Measurements from ENCODE around the gene AFTPH.
A peak's percentile ranks its signal among the peaks of the same experiment; 100 is the strongest.

AFTPH gene

GRCh38 chr2:64595397-64596176 is 71.5 kb downstream of the AFTPH start:
- no peak for DNase-seq

GRCh38 chr2:64598226-64598625 is 74.1 kb downstream of the AFTPH start:
- DNase-seq = no peak

GRCh38 chr2:64599469-64599868 is 75.3 kb downstream of the AFTPH start:
- no peak for DNase-seq

- no peak for DNase-seq
These were observed 77.1 kb downstream of the AFTPH start for GRCh38 chr2:64601034-64601754.

GRCh38 chr2:64601785-64602391 is 77.8 kb downstream of the AFTPH start:
- no peak for DNase-seq

- no peak for DNase-seq
These were observed 78.3 kb downstream of the AFTPH start for GRCh38 chr2:64602436-64602835.

GRCh38 chr2:64604155-64604554 is 80.0 kb downstream of the AFTPH start:
- no peak for DNase-seq

GRCh38 chr2:64605026-64605471 is 80.9 kb downstream of the AFTPH start:
- no peak for DNase-seq

GRCh38 chr2:64605991-64606478 is 81.9 kb downstream of the AFTPH start:
- no peak for DNase-seq

- DNase-seq = no peak
These were observed 82.6 kb downstream of the AFTPH start for GRCh38 chr2:64606479-64607363.

GRCh38 chr2:64607381-64608304 is 83.5 kb downstream of the AFTPH start:
- no peak for DNase-seq

- no peak for DNase-seq
These were observed 84.7 kb downstream of the AFTPH start for GRCh38 chr2:64608867-64609226.

GRCh38 chr2:64609227-64609941 is 85.3 kb downstream of the AFTPH start:
- DNase-seq = peak; percentile 17

- DNase-seq = no peak
These were observed 85.8 kb downstream of the AFTPH start for GRCh38 chr2:64609942-64610281.

- DNase-seq = no peak
These were observed 86.3 kb downstream of the AFTPH start for GRCh38 chr2:64610316-64610855.

- no peak for DNase-seq
These were observed 88.6 kb downstream of the AFTPH start for GRCh38 chr2:64612575-64613195.

- DNase-seq = no peak
These were observed 89.1 kb downstream of the AFTPH start for GRCh38 chr2:64613276-64613675.

- DNase-seq = no peak
These were observed 91.2 kb downstream of the AFTPH start for GRCh38 chr2:64615192-64615763.

GRCh38 chr2:64615844-64616536 is 91.9 kb downstream of the AFTPH start:
- no peak for DNase-seq
